Stimulated activated effector memory CD8-positive, alpha-beta T cell treated with anti-CD3 and anti-CD28 coated beads, Interleukin-12 subunit alpha, Interleukin-12 subunit beta, amount 100 ng/mL, for 72 hours (primary cell): ENCODE data around the gene TUFT1.
"Not testable (repeated sequence)": the region's sequence is repeated elsewhere in the genome, so short reads cannot be mapped to it uniquely, and the experiment has no call there.

Experiments
- ATAC-seq: fragments of 150-1000 bp; cut with Tn5 transposase; 2 replicates; pipeline ENCODE4 v1.10.0; 2021
- DNase-seq, 2 donors: peaks; one replicate each; pipeline ENCODE4 v3.0.0; 2021 to 2022; ENCODE audit warnings: low spot score in 2 of 2
- H3K27ac Mint-ChIP-seq: one replicate; pipeline ENCODE4 v1.8.0; 2022; ENCODE audit warnings: mild to moderate bottlenecking, mixed read lengths
- H3K36me3 Mint-ChIP-seq: one replicate; pipeline ENCODE4 v1.8.0; 2022; ENCODE audit warnings: mild to moderate bottlenecking, mixed read lengths
- H3K4me1 Mint-ChIP-seq: one replicate; pipeline ENCODE4 v1.8.0; 2022; ENCODE audit warnings: mixed read lengths
- H3K4me3 Mint-ChIP-seq: one replicate; pipeline ENCODE4 v1.8.0; 2022; ENCODE audit warnings: mild to moderate bottlenecking, mixed read lengths
- H3K9me3 Mint-ChIP-seq: one replicate; pipeline ENCODE4 v1.8.0; 2022; ENCODE audit warnings: mixed read lengths

Gene TUFT1

GRCh38 chr1:151522427-151522826, 17.7 kb upstream of the TUFT1 start:
- not testable (repeated sequence) for H3K9me3 Mint-ChIP-seq

GRCh38 chr1:151523326-151523725, 16.8 kb upstream of the TUFT1 start:
- DNase-seq (no peak), ATAC-seq (no peak)
- no peaks in the 10 kb centered on the region for H3K36me3 Mint-ChIP-seq
- no peaks in the 10 kb centered on the region for H3K9me3 Mint-ChIP-seq
- no peak overlapping the region for H3K4me3 Mint-ChIP-seq
- H3K4me1 Mint-ChIP-seq: no peaks in the 10 kb centered on the region
- H3K27ac Mint-ChIP-seq: no peak overlapping the region

More at GRCh38 chr1:151522427-151522826, 17.7 kb upstream of the TUFT1 start:
- not testable (repeated sequence) for ATAC-seq, H3K36me3 Mint-ChIP-seq, H3K27ac Mint-ChIP-seq, H3K4me1 Mint-ChIP-seq, H3K4me3 Mint-ChIP-seq, DNase-seq

GRCh38 chr1:151524736-151525135, 15.4 kb upstream of the TUFT1 start:
- Mint-ChIP-seq H3K4me1 (no peaks in the 10 kb centered on the region), H3K4me3 (no peak overlapping the region), H3K27ac (no peak overlapping the region), H3K9me3 (no peaks in the 10 kb centered on the region), H3K36me3 (no peaks in the 10 kb centered on the region)
- ATAC-seq (no peak), DNase-seq (no peak)

GRCh38 chr1:151526735-151527525, 13.2 kb upstream of the TUFT1 start:
- no peaks in the 10 kb centered on the region for H3K36me3 Mint-ChIP-seq
- no peaks in the 10 kb centered on the region for H3K9me3 Mint-ChIP-seq
- no peak for ATAC-seq
- no peak overlapping the region for H3K27ac Mint-ChIP-seq
- DNase-seq: no peak
- no peak overlapping the region for H3K4me3 Mint-ChIP-seq
- no peaks in the 10 kb centered on the region for H3K4me1 Mint-ChIP-seq

GRCh38 chr1:151529211-151529702, 10.9 kb upstream of the TUFT1 start:
- H3K4me3 Mint-ChIP-seq: no peak overlapping the region
- no peaks in the 10 kb centered on the region for H3K9me3 Mint-ChIP-seq
- no peak for ATAC-seq
- no peaks in the 10 kb centered on the region for H3K4me1 Mint-ChIP-seq
- no peaks in the 10 kb centered on the region for H3K36me3 Mint-ChIP-seq
- DNase-seq: no peak
- H3K27ac Mint-ChIP-seq: no peak overlapping the region

GRCh38 chr1:151529781-151530180, 10.3 kb upstream of the TUFT1 start:
- no peak overlapping the region for H3K27ac Mint-ChIP-seq
- no peaks in the 10 kb centered on the region for H3K36me3 Mint-ChIP-seq
- H3K9me3 Mint-ChIP-seq: no peaks in the 10 kb centered on the region
- no peaks in the 10 kb centered on the region for H3K4me1 Mint-ChIP-seq
- ATAC-seq: no peak
- no peak overlapping the region for H3K4me3 Mint-ChIP-seq
- no peak for DNase-seq

- no peaks in the 10 kb centered on the region for H3K36me3 Mint-ChIP-seq
- no peaks in the 10 kb centered on the region for H3K4me1 Mint-ChIP-seq
- no peak overlapping the region for H3K27ac Mint-ChIP-seq
- DNase-seq (no peak), ATAC-seq (no peak)
- H3K4me3 Mint-ChIP-seq: no peak overlapping the region
- no peaks in the 10 kb centered on the region for H3K9me3 Mint-ChIP-seq
These were observed 9.6 kb upstream of the TUFT1 start for GRCh38 chr1:151530461-151530860.

- H3K36me3 Mint-ChIP-seq: no peaks in the 10 kb centered on the region
- DNase-seq (no peak), ATAC-seq (no peak)
- H3K27ac Mint-ChIP-seq: no peak overlapping the region
- H3K4me1 Mint-ChIP-seq: no peaks in the 10 kb centered on the region
- H3K9me3 Mint-ChIP-seq: no peaks in the 10 kb centered on the region
- H3K4me3 Mint-ChIP-seq: no peak overlapping the region
These were observed 6.2 kb upstream of the TUFT1 start for GRCh38 chr1:151533870-151534269.

- peak; percentile 81 for ATAC-seq
- peaks cover 4% of the 10 kb centered on the region for H3K4me1 Mint-ChIP-seq
- DNase-seq: peak; percentile 86 to 90
- no peak overlapping the region for H3K4me3 Mint-ChIP-seq
- H3K27ac Mint-ChIP-seq: no peak overlapping the region
- no peaks in the 10 kb centered on the region for H3K9me3 Mint-ChIP-seq
- H3K36me3 Mint-ChIP-seq: no peaks in the 10 kb centered on the region
These were observed 5.3 kb upstream of the TUFT1 start for GRCh38 chr1:151534662-151535278.

GRCh38 chr1:151535326-151536271, 4.5 kb upstream of the TUFT1 start:
- no peak overlapping the region for H3K27ac Mint-ChIP-seq
- H3K36me3 Mint-ChIP-seq: no peaks in the 10 kb centered on the region
- no peaks in the 10 kb centered on the region for H3K9me3 Mint-ChIP-seq
- H3K4me1 Mint-ChIP-seq: peaks cover 9% of the 10 kb centered on the region
- ATAC-seq (no peak), DNase-seq (no peak)
- H3K4me3 Mint-ChIP-seq: no peak overlapping the region

- Mint-ChIP-seq H3K4me1 (peaks cover 18% of the 10 kb centered on the region), H3K9me3 (no peaks in the 10 kb centered on the region), H3K36me3 (peaks cover 2% of the 10 kb centered on the region), H3K27ac (no peak overlapping the region), H3K4me3 (no peak overlapping the region)
- ATAC-seq (no peak), DNase-seq (no peak)
These were observed 3.6 kb upstream of the TUFT1 start for GRCh38 chr1:151536499-151536898.

GRCh38 chr1:151537112-151537511, 3.0 kb upstream of the TUFT1 start:
- Mint-ChIP-seq H3K9me3 (no peaks in the 10 kb centered on the region), H3K27ac (no peak overlapping the region), H3K4me1 (peaks cover 22% of the 10 kb centered on the region), H3K36me3 (peaks cover 6% of the 10 kb centered on the region), H3K4me3 (no peak overlapping the region)
- ATAC-seq: no peak
- DNase-seq: no peak

GRCh38 chr1:151539321-151540020, 638 bp upstream of the TUFT1 start:
- ATAC-seq (peak; percentile 20), DNase-seq (peak in 1 of 2 donors; percentile 60)
- Mint-ChIP-seq H3K36me3 (peaks cover 6% of the 10 kb centered on the region), H3K27ac (peak overlapping the region; percentile 93), H3K9me3 (no peaks in the 10 kb centered on the region), H3K4me3 (peak overlapping the region; percentile 97), H3K4me1 (peaks cover 22% of the 10 kb centered on the region)

GRCh38 chr1:151540982-151541377, 871 bp downstream of the TUFT1 start:
- ATAC-seq (no peak), DNase-seq (no peak)
- H3K36me3 Mint-ChIP-seq: peaks cover 6% of the 10 kb centered on the region
- peak overlapping the region; percentile 97 for H3K4me3 Mint-ChIP-seq
- peaks cover 22% of the 10 kb centered on the region for H3K4me1 Mint-ChIP-seq
- H3K9me3 Mint-ChIP-seq: no peaks in the 10 kb centered on the region
- peak overlapping the region; percentile 93 for H3K27ac Mint-ChIP-seq

- ATAC-seq (no peak), DNase-seq (no peak)
- Mint-ChIP-seq H3K27ac (no peak overlapping the region), H3K4me3 (peak overlapping the region; percentile 97), H3K9me3 (no peaks in the 10 kb centered on the region), H3K4me1 (peaks cover 22% of the 10 kb centered on the region), H3K36me3 (peaks cover 6% of the 10 kb centered on the region)
These were observed 1.6 kb downstream of the TUFT1 start for GRCh38 chr1:151541752-151542151.
